Liver (tissue), 3 donors: Measurements from ENCODE around the gene PROZ.

Source experiments
- ATF3 ChIP-seq: IDR thresholded peaks from 2 replicates; pipeline ENCODE4 v1.6.1; 2016; ENCODE audit warnings: antibody characterized with exemption
- CTCF ChIP-seq: fragments of 150-350 bp; IDR thresholded peaks from 2 replicates; pipeline ENCODE4 v1.5.1; 2017; ENCODE audit warnings: improper control_type of control experiment, low read depth, low read length; ENCODE audit not compliant: missing input control
- FOXA2 ChIP-seq: IDR thresholded peaks from 2 replicates; pipeline ENCODE4 v1.6.1; 2016; ENCODE audit warnings: antibody characterized with exemption
- HNF4A ChIP-seq, 2 donors: conservative IDR thresholded peaks; 2 replicates each; pipeline ENCODE4 v1.6.1; 2016; ENCODE audit warnings: antibody characterized with exemption in 2 of 2, mild to moderate bottlenecking in 2 of 2
- HNF4G ChIP-seq: IDR thresholded peaks from 2 replicates; pipeline ENCODE4 v1.6.1; 2016; ENCODE audit warnings: antibody characterized with exemption
- JUND ChIP-seq, 2 donors: IDR thresholded peaks; 2 replicates each; pipeline ENCODE4 v1.6.1; 2016; ENCODE audit warnings: antibody characterized with exemption in 2 of 2
- MAX ChIP-seq: IDR thresholded peaks from 2 replicates; pipeline ENCODE4 v1.6.1; 2016; ENCODE audit warnings: antibody characterized with exemption
- RAD21 ChIP-seq, 2 donors: IDR thresholded peaks; 2 replicates each; pipeline ENCODE4 v1.6.1; 2016; ENCODE audit warnings: antibody characterized with exemption in 2 of 2, mild to moderate bottlenecking in 2 of 2
- REST ChIP-seq: IDR thresholded peaks from 2 replicates; pipeline ENCODE4 v1.6.1; 2016; ENCODE audit warnings: antibody characterized with exemption, mild to moderate bottlenecking
- SP1 ChIP-seq: IDR thresholded peaks from 2 replicates; pipeline ENCODE4 v1.6.1; 2018; ENCODE audit warnings: antibody characterized with exemption, mild to moderate bottlenecking
- TAF1 ChIP-seq: conservative IDR thresholded peaks from 2 replicates; pipeline ENCODE4 v1.6.1; 2016; ENCODE audit warnings: antibody characterized with exemption, mild to moderate bottlenecking
- YY1 ChIP-seq: IDR thresholded peaks from 2 replicates; pipeline ENCODE4 v1.6.1; 2016; ENCODE audit warnings: antibody characterized with exemption, mild to moderate bottlenecking
- ZBTB33 ChIP-seq: IDR thresholded peaks from 2 replicates; pipeline ENCODE4 v1.6.1; 2016; ENCODE audit warnings: antibody characterized with exemption
- donor health status: healthy.
- donor health status: healthy.

- TF ChIP-seq YY1 = no peak
- TF ChIP-seq CTCF = no peak
- TF ChIP-seq MAX = no peak
- TF ChIP-seq REST = no peak
- no peak for TF ChIP-seq SP1
- no peak for TF ChIP-seq HNF4A (conservative IDR thresholded peaks at IDR 0.05)
- TF ChIP-seq RAD21 (IDR thresholded peaks at IDR 0.05) = no peak
- TF ChIP-seq JUND (IDR thresholded peaks at IDR 0.05) = no peak
- TF ChIP-seq FOXA2 = no peak
- no peak for TF ChIP-seq ATF3
- TF ChIP-seq TAF1 = no peak
- TF ChIP-seq ZBTB33 = no peak
- TF ChIP-seq HNF4G = no peak
Observed at GRCh38 chr13:113155201-113155600, 3.2 kb upstream of the PROZ start.
